HG03095 (cell line): ENCODE data around the gene DRICH1.
"Not testable (repeated sequence)": the region's sequence is repeated elsewhere in the genome, so short reads cannot be mapped to it uniquely, and the experiment has no call there.

Experiments
- ATAC-seq: cut with Tn5 transposase; IDR thresholded peaks from one replicate; pipeline ENCODE4 v1.9.1; 2021; ENCODE audit warnings: moderate library complexity; ENCODE audit not compliant: unreplicated experiment

DRICH1 gene

DNA sequence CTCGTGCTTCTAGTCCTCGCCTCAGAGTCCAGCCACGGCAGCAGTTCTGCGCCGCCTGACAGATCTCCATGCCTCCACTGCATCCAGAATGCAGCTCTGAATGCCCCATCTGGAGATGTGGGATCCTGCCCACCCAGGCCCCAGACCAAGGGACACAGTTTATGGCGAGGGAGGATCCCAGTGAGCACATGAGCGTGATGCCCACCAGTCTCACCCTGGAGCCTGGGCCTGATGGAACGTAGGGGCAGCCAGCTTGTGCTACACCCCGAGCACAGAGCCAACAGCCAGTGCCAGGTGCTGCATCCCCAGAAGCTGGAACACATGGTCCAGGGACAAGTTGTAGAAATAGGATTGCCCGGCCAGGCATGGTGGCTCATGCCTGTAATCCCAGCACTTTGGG, 62.4 kb downstream of the DRICH1 start:
- no peak for ATAC-seq

DNA sequence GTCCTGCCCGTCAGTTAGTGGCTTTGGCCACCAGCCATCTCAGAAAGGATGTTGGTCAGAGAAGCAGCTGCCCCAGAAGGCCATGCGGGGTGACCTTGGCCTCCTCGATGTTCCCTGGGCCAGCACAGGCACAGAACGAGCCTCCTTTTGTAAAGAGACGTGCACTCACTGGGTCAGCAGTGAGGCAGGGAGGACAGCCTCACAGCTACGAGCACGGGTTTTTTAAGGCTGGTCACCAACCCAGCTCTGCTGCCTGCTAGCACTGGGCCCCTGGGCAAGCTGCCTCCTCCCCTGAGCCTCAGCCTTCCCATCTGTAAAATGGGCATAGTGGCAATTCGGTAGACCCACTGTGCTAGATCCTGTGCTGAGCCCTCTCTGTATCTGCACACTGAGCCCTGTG, 62.8 kb downstream of the DRICH1 start:
- no peak for ATAC-seq

- ATAC-seq: no peak
Observed at GRCh38 chr22:23566705-23567475, 65.2 kb downstream of the DRICH1 start.

DNA sequence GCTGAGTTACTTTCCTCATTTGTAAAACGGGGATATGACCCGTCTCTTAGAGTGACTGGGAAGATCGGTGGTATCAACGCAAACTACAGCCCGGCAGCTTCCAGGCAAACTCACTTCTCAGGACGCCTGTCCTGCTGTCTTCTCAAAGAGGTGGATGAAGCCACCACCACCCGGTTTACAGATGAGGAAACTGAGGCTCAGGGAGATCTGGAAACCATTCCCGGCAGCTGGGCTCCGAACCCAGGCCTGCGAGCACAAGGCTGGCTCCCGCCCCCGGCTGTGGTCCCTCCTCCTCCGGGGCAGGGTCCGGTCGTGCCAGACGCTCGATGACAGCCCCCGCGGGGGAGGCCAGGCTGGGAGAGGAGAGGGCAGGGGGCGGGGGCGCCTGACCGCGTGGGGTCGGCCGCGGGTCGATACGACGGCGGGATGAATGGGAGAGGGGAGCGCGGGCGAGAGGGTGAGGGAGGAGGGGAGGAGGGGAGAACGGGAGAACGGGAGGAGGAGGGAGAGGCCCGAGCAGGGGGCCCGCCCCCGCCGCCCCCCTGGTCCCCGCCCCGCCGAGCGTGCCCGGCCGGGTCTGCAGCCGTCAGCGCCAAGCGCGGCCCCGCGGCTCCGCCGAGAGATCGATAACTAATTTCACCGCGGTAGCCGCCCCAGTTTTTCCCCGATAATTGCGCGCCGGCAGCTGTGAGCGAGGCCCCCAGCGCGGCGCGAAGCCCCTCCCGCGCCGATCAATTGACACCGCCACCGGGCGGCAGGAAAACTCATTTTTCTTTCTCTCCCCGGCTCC, 66.0 kb downstream of the DRICH1 start:
- ATAC-seq: no peak

- no peak for ATAC-seq
Observed at GRCh38 chr22:23565305-23565914, 66.7 kb downstream of the DRICH1 start.

DNA sequence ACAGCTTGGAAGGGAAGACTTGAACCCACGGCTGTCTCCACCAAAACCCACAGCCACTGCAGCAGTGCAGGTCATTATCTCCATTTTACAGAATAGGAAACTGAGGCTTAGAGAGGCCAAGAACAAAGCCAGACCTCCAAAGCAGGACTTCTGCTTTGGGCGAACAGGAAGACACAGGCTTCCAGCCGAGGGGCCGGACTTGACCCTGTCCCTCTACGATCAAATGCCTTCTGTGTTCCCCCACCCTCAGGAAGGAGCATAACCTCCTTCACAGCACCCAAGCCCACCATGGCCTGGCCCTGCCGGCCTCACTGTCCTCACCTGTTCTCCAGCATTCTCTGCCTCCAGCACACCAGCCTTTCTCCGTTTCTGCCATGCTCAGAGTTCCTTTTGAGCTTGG, 67.8 kb downstream of the DRICH1 start:
- no peak for ATAC-seq

GRCh38 chr22:23563111-23563510, 69.0 kb downstream of the DRICH1 start:
- no peak for ATAC-seq

DNA sequence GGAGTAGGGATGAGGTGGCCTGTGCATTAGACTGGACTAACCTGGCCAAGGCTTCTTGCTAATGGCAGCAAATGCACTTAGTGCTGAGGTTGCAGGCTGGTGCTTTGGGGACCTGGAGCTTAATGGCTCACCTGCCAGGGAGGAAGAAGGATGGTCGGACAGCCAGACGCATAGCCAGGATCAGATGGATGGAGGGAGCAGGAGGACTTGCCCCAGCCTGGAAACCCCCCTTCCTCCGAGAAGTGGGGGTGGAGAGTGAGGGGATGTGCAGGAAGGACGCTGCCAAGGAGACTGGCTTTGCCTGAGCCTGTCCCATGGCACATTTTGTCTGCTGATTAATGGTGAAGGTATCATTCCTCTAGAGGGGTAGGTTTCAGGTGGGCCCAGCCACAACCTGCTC, 69.9 kb downstream of the DRICH1 start:
- no peak for ATAC-seq

- ATAC-seq: not testable (repeated sequence)
Observed at GRCh38 chr22:23561025-23561510, 71.1 kb downstream of the DRICH1 start.

GRCh38 chr22:23560215-23560614, 71.9 kb downstream of the DRICH1 start:
- not testable (repeated sequence) for ATAC-seq
